ENCODE data around the gene MICAL2. TPM values are rescaled to one million over a fixed set of nuclear protein-coding genes. Genes with fewer than 3 reads are reported as not detected.

Gene MICAL2
- total RNA-seq, 1 experiment from 2014 or later: 151 TPM

DNA sequence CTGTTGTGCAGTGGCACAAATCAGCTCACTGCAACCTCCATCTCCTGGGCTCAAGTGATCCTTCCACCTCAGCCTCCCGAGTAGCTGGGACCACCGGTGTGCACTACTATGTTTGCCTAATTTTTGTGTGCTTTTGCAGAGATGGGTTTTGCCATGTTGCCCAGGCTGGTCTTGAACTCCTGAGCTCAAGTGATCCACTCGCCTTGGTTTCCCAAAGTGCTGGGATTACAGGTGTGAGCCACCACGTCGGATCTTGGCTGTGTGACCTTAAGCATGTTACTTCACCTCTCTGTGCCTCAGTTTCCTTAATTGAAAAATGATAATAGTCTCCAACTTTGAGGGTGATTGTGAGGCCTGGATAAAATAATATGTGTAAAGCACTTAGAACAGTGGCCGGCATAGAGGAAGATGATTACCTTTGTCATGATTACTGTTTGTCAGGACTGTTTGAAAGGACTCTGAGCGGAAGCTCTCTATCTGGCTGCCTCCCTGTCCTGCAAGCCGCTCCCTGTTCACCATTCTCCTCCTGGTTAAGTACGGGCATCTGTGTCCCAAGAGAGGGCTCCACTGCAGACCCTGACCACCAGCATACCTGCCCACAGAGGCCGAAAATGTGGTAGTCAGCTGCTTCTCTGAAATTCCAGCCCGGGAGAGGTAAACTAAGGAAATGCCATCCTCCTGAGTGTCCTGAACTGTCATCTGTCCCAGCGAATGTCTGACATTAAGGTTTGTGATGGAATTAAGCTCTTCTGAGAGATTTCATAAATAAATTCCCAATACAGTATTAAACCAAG lies 73.6 kb downstream of the MICAL2 start:
- Mint-ChIP-seq H3K36me3 (ENCODE audit: insufficient read depth, unreplicated experiment) (peaks cover 11% of the 10 kb centered on the region), H3K27ac (ENCODE audit: low read depth, unreplicated experiment) (peak overlapping the region; percentile 82), H3K4me1 (ENCODE audit: insufficient read depth, unreplicated experiment) (peaks cover 41% of the 10 kb centered on the region), H3K4me3 (ENCODE audit: unreplicated experiment) (no peak overlapping the region), H3K9me3 (ENCODE audit: unreplicated experiment) (no peaks in the 10 kb centered on the region), H3K27me3 (ENCODE audit: insufficient read depth, unreplicated experiment) (no peaks in the 10 kb centered on the region)
- intact Hi-C loops (cut with micrococcal nuclease): no loop called here
- POLR2A ChIA-PET: interaction anchor here (0.6 to 4.1 kb wide), 7 partner anchors 9 to 495 kb away, joined by 3 to 19 read pairs (median 4); no protein-coding TSS in a partner anchor
- BruUV-seq (replicated peaks): no TSS peak
- CTCF ChIA-PET: interaction anchor here (1.1 to 1.5 kb wide), 2 partner anchors 52 to 101 kb away, joined by 3 to 4 read pairs; no protein-coding TSS in a partner anchor
- TF ChIP-seq, protein P1, sequence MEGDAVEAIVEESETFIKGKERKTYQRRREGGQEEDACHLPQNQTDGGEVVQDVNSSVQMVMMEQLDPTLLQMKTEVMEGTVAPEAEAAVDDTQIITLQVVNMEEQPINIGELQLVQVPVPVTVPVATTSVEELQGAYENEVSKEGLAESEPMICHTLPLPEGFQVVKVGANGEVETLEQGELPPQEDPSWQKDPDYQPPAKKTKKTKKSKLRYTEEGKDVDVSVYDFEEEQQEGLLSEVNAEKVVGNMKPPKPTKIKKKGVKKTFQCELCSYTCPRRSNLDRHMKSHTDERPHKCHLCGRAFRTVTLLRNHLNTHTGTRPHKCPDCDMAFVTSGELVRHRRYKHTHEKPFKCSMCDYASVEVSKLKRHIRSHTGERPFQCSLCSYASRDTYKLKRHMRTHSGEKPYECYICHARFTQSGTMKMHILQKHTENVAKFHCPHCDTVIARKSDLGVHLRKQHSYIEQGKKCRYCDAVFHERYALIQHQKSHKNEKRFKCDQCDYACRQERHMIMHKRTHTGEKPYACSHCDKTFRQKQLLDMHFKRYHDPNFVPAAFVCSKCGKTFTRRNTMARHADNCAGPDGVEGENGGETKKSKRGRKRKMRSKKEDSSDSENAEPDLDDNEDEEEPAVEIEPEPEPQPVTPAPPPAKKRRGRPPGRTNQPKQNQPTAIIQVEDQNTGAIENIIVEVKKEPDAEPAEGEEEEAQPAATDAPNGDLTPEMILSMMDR (IDR thresholded peaks at IDR 0.05; ENCODE audit: unreplicated experiment): no peak
- no peak for DNase-seq (ENCODE audit: unreplicated experiment)

DNA sequence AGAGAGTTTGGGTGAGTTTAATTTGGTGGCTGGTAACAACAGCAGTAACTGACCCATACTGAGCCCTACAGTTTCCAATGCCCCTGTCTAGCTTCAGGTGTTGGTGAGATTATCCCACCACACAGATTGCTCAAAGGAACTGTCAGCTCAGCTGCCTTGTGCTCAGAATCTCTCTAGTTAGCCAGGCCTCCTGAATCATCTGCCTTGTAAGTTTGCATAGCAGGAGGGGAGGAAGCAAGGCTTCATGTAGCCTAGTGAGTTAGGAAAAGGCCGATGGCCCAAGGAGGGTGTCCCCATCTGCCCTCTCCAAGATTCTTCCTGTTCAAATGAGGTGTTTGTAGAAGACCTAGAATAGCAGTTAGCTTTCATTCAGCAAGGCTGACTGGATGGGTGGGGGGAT lies 74.3 kb downstream of the MICAL2 start:
- H3K9me3 Mint-ChIP-seq (ENCODE audit: unreplicated experiment): no peaks in the 10 kb centered on the region
- peaks cover 16% of the 10 kb centered on the region for H3K36me3 Mint-ChIP-seq (ENCODE audit: insufficient read depth, unreplicated experiment)
- no peak overlapping the region for H3K4me3 Mint-ChIP-seq (ENCODE audit: unreplicated experiment)
- CTCF ChIA-PET: interaction anchor here (0.6 kb wide), 1 partner anchor 138 kb away, joined by 3 read pairs; no protein-coding TSS in a partner anchor
- intact Hi-C loops (cut with micrococcal nuclease): no loop called here
- peaks cover 41% of the 10 kb centered on the region for H3K4me1 Mint-ChIP-seq (ENCODE audit: insufficient read depth, unreplicated experiment)
- peak overlapping the region; percentile 82 for H3K27ac Mint-ChIP-seq (ENCODE audit: low read depth, unreplicated experiment)
- POLR2A ChIA-PET: interaction anchor here (1.2 to 4.1 kb wide), 3 partner anchors 10 to 61 kb away, joined by 3 to 19 read pairs (median 19); no protein-coding TSS in a partner anchor
- TF ChIP-seq, protein P1 (IDR thresholded peaks at IDR 0.05; ENCODE audit: unreplicated experiment): no peak
- no TSS peak for BruUV-seq (replicated peaks)
- no peaks in the 10 kb centered on the region for H3K27me3 Mint-ChIP-seq (ENCODE audit: insufficient read depth, unreplicated experiment)
- DNase-seq (ENCODE audit: unreplicated experiment): no peak

DNA sequence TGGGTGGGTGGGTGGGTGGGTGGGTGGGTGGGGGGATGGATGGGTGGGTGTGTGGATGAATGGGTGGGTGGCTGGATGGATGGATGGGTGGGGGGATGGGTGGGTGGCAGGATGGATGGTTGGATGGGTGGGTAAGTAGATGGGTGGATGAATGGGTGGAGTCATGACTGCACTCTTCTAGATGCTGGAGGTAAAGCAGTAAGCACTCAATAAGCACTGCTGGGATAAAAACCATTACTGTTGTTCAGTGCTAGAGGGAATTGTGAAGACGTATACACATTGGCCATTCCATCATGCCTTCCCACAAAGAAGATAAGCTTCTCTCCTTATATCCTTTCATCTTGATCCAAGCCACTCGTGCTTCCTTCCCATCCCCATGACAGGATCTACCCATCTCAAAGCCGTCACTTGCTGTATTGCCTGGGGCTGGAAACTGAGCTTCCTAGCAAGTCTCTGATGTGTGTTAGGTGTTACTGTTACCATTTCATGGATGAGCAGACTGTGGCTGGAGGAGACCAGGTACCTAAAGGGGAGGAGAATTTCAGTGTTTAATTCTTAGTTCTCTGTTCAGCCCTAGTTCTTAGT lies 74.8 kb downstream of the MICAL2 start:
- Mint-ChIP-seq H3K36me3 (ENCODE audit: insufficient read depth, unreplicated experiment) (peaks cover 16% of the 10 kb centered on the region), H3K27ac (ENCODE audit: low read depth, unreplicated experiment) (peak overlapping the region; percentile 18), H3K27me3 (ENCODE audit: insufficient read depth, unreplicated experiment) (no peaks in the 10 kb centered on the region), H3K4me1 (ENCODE audit: insufficient read depth, unreplicated experiment) (peaks cover 42% of the 10 kb centered on the region), H3K4me3 (ENCODE audit: unreplicated experiment) (no peak overlapping the region), H3K9me3 (ENCODE audit: unreplicated experiment) (no peaks in the 10 kb centered on the region)
- POLR2A ChIA-PET: no interaction called here
- intact Hi-C loops (cut with micrococcal nuclease): no loop called here
- TF ChIP-seq, protein P1 (IDR thresholded peaks at IDR 0.05; ENCODE audit: unreplicated experiment): no peak
- no TSS peak for BruUV-seq (replicated peaks)
- no peak for DNase-seq (ENCODE audit: unreplicated experiment)
- CTCF ChIA-PET: interaction anchor here (0.6 kb wide), 2 partner anchors 139 to 992 kb away, joined by 3 to 4 read pairs; no protein-coding TSS in a partner anchor

DNA sequence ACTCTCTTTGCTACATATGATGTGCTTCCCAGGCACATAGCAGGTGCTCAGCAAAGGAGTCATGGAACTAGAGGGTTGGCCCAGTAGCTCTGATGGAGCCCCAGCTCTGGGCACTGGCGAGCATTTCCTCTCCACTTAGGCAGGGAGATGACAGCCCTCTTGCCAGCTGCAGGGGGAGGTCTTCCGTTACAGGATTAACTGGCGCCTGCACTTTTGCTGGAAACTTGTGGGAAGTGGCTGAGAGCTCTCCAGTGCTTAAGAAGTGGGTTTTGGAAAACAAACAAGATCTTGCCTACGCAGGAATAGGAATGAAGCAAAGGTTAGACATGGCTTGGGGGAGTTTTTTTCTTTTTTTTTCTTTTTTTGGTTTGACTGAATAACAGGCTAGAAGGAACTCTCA lies 75.5 kb downstream of the MICAL2 start:
- H3K4me3 Mint-ChIP-seq (ENCODE audit: unreplicated experiment): no peak overlapping the region
- BruUV-seq (replicated peaks): no TSS peak
- H3K9me3 Mint-ChIP-seq (ENCODE audit: unreplicated experiment): no peaks in the 10 kb centered on the region
- H3K27me3 Mint-ChIP-seq (ENCODE audit: insufficient read depth, unreplicated experiment): no peaks in the 10 kb centered on the region
- CTCF ChIA-PET: interaction anchor here (0.6 kb wide), 1 partner anchor 991 kb away, joined by 4 read pairs; no protein-coding TSS in a partner anchor
- POLR2A ChIA-PET: no interaction called here
- no peak overlapping the region for H3K27ac Mint-ChIP-seq (ENCODE audit: low read depth, unreplicated experiment)
- no peak for DNase-seq (ENCODE audit: unreplicated experiment)
- peaks cover 16% of the 10 kb centered on the region for H3K36me3 Mint-ChIP-seq (ENCODE audit: insufficient read depth, unreplicated experiment)
- TF ChIP-seq, protein P1 (IDR thresholded peaks at IDR 0.05; ENCODE audit: unreplicated experiment): no peak
- peaks cover 45% of the 10 kb centered on the region for H3K4me1 Mint-ChIP-seq (ENCODE audit: insufficient read depth, unreplicated experiment)
- intact Hi-C loops (cut with micrococcal nuclease): no loop called here

All from MCF 10A (cell line).